IPS-NIHi7 (cell line): ENCODE results near the gene CAPN15.
"Not testable (repeated sequence)": the region's sequence is repeated elsewhere in the genome, so short reads cannot be mapped to it uniquely, and the experiment has no call there.

ENCODE experiments used
- DNase-seq: peaks from one replicate; pipeline ENCODE4 v3.0.0; 2012; ENCODE audit warnings: mixed read lengths; ENCODE audit errors: extremely low spot score

The CAPN15 gene

DNA sequence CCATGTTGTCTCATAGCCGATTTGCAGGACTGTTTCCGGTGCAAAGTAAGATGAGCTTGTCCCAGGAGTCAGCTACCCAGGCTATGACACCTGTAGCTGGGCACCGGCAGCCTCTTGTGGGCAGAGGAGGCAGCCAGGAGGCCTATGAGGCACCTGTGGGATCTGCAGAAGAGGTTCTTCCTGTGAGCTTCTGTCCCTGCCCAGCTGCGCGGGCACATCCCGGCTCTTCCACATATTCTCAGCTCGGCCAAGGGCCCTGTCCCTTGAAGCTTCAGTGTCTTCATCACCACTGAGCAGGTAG is 21.3 kb upstream of the CAPN15 start:
- no peak for DNase-seq

DNA sequence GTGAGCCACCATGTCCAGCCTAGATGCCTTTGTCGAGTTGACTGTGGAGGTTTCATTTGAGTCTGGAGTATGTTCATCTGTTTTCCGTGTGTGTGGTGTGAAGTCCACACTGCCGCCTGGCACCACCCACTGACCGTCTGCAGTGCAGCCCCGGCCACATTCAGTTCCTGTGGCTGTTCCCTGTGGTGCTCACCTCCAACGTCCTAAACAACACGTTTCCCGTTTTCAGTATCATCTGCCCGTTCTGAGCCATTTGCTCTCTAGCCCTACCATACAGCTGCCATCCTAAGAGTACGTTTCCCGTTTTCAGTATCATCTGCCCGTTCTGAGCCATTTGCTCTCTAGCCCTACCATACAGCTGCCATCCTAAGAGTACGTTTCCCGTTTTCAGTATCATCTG is 20.0 kb upstream of the CAPN15 start:
- DNase-seq, result not testable (repeated sequence)

DNA sequence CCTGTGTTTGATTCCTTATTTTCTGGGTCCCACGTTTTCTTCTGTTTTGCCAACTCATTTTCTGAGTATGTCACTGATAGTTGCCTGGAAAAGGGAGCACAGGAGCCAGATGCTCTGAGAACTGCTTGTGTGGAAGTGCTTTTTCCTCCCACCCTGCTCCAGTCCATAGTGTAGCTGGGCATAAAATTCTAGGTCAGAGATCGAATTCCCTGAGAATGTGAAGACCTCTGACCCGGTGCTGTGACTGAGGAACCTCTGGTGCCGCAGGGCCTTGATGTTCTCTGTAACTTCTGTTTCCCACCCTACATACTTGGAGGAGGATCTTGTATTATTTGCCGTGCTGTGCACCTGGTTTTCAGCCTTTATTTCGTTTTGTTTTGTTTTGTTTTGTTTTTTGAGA is 19.5 kb upstream of the CAPN15 start:
- no peak for DNase-seq

DNA sequence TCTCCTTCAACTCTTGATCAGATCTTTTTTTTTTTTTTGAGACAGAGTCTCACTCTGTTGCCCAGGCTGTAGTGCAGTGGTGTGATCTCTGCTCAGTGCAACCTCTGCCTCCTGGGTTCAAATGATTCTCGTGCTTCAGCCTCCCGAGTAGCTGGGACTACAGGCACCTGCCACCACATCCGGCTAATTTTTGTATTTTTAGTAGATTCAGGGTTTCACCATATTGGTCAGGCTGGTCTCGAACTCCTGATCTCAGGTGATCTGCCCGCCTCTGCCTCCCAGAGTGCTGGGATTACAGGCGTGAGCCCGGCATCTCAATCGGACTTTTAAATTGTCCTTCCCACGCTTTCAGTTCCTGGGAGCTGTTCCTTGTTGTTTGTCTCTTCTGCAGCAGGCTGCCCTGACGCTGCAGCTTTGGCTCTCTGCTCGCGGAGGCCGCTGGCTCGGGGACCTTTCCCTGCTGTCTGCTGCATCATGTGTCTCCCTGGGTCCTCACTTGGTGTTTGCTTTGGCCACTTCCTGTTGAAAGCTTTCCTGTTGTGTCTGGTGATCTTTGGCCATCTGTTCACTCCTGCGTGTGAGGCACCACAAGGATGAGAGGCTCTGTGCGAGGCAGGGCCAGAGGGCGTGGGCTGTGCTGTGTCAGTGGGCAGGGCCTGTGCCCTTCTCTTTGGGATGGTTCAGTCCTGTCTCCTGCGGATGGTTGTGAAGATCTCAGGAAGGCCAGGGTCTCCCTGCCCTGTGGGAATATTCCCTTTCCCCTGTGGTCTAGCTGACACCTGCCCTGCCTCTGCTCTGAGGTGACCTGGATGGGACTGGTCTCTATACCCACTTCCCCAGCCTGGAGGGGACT is 18.4 kb upstream of the CAPN15 start:
- DNase-seq, result no peak

DNA sequence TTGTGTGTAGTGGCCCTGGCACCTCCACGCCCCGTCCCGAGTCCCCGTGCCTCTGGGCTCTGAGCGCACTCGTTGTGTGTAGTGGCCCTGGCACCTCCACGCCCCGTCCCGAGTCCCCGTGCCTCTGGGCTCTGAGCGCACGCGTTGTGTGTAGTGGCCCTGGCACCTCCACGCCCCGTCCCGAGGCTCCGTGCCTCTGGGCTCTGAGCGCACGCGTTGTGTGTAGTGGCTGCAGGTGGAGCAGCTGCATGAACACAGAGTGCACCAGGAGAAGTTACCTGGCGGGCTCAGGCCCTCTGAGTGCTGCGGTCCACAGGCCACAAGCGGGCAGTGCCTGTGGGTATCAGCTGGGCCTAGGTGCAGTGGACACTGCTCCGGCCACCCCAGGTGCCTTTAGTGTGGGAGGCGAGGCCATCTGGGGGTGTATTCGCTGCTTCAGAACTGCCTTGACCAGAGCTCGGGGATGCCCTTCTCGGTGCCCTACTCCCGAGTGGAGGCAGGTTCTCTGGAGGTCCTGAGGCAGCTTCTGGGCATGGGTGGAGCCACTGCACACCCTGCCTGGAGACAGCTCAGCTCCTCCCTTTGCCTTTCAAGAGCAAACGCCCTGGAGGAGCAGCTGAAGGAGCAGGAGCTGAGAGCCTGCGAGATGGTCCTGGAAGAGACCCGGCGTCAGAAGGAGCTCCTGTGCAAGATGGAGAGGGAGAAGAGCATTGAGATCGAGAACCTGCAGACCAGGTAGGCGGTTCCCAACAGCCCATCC is 17.3 kb upstream of the CAPN15 start:
- no peak for DNase-seq

DNA sequence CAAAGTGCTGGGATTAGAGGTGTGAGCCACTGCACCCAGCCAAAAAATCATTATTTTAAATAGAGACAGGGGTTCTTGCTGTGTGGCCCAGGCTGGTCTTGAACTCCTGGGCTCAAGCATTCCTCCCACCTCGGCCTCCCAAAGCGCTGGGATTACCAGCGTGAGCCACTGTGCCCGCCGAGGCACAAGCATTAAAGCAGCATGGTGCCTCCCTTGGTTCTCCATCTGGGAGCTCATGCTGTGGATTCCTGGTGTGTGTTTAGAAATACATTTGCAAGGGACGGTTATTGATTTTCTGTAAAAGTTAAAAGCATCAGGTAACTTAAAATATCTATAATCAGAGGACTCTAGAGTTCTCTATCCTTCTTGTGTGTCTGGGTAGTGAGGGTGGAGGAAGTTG is 14.7 kb upstream of the CAPN15 start:
- no peak for DNase-seq

DNA sequence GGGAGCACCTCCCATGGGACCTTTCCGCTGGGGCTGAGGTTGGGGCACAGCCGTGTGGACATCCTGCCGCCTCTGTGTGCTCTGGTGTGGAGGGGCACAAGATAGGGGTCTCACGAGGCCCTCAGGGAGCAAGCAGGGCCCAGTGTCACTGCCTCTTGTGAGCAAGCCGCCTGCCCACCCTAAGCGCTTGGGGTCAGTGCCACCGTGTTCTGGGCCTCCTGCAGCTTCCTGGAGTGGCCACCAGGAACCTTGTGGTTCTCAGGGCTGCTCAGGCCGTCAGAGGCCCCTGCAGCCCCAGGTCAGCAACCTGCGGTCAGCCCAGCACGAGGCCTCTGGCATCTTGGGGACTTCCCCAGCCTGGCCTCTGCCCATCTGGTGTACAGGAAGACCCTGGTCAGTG is 13.6 kb upstream of the CAPN15 start:
- no peak for DNase-seq

DNA sequence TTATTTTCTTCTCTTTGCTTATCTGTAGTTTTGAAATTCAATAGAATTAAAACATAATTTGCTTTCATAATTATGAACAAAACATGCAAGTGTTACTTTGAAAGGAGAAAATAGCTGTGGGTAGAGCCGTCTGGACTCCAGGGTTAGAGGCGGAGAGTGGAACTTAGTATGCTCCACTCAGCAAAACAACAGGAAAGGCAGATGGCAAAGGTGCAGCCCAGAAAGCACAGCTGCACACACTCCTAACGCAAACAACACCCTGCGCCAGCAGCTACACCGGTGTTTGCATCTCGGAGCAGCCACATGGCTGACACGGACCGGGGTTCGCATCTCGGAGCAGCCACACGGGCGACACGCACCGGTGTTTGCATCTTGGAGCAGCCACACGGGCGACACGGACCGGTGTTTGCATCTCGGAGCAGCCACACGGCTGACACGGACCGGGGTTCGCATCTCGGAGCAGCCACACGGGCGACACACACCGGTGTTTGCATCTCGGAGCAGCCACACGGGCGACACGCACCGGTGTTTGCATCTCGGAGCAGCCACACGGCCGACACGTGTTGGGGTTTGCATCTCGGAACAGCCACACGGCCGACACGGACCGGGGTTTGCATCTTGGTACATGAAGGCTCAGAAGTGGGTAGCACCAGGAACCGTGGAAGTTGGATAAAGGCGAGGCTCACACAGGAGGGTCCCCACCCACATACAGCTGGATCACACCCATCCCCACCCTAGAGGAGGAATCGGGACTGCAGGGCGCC is 12.2 kb upstream of the CAPN15 start:
- DNase-seq, result no peak

DNA sequence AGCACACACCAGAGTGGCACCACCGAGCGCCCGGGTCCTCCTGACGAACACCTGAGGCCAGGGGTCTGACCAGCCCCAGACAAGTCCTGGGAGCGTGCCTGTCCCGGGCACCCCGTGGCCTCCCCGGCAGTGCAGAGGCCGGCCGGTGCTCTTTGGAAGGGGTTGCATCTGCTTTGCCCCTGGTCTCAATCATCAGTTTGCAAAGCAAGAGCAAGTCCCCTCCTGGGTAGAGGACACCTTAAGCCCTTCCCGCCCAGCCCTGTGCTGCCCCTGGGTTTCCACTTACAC is 11.6 kb upstream of the CAPN15 start:
- DNase-seq, result no peak

DNA sequence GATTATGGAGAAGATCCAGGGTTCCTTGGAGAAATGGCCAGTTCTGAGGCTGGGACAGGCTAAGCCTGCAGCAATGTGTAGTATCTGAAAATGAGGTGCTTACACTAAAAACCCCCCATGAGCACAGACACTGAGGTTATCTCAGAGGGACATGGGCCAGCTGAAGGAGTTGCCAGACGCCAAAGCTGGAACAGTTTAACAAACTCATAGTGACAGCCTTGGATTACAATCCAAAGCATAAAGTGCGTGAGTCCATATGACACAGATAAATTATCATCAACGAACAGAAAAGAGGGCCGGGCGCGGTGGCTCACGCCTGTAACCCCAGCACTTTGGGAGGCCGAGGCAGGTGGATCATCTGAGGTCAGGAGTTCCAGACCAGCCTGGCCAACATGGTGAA is 11.2 kb upstream of the CAPN15 start:
- DNase-seq, result no peak

DNA sequence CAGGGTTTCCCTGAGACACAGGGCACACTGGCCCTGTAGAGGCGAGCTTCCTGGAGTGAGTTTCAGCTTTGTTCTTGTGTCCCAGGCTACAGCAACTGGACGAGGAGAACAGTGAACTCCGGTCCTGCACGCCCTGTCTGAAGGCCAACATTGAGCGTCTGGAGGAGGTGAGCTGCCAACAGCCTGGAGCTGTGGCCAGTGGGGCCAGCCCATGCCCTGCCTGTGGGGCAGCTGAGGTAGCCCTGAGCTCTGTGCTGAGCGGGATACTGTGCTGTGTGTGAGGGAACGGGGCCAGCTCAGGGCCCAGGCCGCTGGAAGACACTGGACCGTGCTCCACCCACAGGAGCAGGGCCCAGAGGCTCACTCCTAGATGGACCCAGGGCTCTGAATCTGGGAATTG is 8.7 kb upstream of the CAPN15 start:
- no peak for DNase-seq

DNA sequence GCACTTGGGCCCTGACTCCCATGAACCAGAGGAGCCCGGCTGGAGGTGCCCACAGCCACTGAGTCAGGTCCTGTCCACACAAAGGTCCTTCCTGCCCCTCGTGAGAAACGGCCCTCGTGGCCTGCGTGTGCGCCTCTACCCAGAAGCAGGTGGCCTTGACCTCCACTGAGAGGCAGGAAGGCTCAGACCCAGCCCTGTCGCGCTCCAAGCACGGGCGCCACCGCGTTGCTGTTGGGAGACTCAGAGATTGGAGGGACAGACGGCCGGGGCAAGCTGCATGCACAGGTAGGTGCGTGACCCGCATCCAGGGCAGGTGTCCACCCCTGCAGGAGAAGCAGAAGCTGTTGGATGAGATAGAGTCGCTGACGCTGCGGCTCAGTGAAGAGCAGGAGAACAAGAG is 8.1 kb upstream of the CAPN15 start:
- no peak for DNase-seq

DNA sequence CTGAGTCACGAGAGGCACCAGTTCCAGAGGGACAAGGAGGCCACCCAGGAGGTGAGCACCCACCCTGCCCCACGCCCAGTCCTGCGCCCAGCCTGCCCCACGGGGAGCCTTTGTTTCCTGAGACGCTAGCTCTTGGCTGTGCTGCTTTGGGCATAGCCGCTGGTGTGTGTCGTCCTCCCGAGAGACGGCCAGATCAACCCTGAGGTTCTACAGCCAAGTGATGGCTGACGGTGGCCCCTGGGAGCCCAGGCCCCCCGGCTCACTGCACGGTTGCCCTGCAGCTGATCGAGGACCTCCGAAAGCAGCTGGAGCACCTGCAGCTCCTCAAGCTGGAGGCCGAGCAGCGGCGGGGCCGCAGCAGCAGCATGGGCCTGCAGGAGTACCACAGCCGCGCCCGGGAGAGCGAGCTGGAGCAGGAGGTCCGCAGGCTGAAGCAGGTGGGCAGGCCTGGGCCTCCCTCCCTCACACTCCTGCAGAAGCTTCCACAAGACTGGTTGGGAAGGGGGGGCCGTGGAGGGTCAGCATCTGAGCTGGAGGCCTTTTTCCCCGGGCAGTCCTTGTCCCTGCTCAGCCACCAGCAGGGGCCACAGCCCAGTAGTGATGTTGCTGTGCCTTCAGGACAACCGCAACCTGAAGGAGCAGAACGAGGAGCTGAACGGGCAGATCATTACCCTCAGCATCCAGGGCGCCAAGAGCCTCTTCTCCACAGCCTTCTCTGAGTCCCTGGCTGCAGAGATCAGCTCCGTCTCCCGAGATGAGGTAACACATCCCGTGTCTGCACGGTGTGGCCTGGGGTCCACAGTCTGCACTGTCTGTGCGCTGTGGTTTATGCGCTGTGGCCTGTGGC is 7.4 kb upstream of the CAPN15 start:
- no peak for DNase-seq

DNA sequence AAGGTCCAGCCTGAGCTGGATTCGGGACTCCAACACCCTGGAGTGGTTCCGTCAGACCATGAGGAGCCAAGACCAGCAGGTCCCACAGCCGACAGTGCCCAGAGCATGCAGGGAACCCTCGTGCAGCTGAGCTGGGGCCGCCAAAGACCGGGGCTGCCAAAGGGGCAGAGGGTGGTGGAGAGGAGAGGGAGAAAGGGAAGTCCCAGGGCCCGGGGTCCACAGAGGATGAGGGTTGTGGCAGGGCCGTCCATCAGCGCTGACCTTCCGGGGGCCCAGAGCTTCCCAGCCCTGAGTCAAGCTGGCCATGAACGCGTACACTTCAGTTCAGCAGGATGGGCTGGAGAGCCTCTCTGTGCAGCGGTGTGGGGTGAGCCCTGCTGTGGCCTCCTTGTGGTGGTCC is 6.7 kb upstream of the CAPN15 start:
- DNase-seq, result no peak

DNA sequence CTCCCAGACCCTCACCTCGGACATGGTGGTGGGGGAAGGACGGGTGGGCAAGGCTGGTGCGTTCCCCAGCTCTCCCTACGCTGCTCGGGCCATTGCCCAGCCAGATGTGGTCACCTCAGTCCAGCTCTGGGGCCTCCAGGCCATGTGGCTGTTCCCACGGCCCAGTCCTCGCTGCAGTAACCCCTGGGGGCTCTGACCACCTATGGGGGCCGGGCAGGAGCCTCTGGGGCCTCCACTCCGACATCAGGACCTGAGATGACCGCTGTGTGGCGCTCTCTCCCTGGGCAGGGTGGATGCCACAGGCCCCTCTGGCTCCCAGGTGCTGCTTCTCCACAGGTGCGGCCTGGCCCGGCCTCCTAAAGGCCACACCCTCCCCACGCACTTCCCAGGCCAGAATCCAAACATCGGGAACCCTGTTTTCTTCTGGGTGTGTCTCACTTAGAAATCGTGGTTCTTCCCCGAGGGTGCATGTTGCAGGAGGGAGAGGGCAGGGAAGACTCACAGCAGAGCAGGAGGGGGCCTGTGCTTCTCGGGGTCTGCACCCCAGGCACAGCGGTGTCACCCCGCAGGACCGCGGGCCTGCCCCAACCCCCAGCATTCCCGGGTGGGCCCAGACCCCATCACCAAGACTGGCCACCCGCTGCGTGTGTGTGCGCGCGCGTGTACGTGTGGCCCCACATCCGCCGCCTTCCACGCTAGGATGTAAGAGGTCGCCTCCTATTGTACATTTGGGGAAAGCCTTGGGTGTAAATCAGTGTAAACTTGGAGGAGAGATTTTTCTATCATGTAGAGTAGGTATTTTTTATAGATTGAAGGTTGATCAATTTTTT is 5.9 kb upstream of the CAPN15 start:
- DNase-seq, result peak; percentile 86

DNA sequence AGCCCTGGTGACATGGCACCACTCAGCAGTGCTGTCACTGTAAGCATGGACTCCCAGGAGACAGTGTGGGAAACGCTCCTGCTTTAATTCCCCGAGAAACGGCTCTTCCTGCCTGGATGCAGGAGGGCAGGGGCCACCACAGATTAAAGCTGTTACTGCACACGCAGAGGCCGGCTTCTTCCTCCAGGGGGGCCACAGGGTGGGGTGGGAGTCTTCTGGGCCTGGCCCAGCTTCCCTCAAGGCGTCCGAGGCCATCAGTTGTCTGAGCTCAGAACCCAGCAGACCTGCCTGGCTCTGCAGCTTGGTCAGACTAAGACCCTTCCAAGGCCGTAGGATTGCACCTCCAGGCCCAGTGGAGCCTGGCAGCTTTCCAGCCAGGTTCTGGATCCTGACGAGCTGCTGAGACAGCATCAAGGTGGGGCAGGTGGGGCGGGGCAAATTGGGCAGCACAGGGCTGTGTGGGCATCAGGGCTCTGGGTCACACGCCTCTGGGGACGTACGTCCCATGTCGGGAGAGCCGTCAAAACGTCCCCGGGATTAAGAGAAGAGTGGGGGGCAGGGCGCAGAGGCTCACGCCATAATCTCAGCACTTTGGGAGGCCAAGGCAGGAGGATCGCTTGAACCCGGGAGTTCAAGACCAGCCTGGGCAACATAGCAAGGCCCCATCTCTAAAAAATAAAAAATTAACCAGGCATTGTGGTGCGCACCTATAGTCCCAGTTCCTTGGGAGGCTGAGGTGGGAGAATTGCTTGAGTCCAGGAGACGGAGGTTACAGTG is 5.0 kb upstream of the CAPN15 start:
- DNase-seq, result no peak

DNA sequence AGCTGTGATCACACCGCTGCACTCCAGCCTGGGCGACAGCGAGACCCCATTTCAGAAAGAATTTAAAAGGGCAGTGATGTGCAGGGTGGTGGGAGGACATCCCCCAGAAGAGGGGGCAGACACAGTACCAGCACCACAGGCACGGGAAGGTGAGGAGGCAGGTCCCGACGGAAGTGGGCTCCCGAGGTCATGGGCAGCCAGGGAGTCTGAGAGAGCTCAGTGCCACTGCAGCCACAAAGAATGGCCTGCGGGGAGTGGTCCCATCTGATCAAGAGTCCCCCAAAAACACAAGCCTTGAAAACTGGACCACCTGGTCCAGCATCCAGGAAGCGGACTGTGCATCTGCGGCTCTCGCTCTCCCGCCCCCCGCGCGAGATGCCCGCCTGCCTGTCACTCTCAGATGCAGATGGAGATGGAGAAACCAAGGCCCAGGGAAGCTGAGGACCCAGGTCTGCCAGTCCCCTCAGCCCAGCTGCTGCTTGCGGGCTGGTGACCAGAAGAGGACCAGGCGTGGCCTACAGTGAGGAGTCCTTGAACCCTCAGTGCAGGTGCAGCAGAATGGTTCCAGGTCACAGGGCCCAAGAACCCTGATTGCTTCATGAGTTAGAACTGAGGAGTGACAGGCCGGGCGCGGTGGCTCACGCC is 4.3 kb upstream of the CAPN15 start:
- no peak for DNase-seq

DNA sequence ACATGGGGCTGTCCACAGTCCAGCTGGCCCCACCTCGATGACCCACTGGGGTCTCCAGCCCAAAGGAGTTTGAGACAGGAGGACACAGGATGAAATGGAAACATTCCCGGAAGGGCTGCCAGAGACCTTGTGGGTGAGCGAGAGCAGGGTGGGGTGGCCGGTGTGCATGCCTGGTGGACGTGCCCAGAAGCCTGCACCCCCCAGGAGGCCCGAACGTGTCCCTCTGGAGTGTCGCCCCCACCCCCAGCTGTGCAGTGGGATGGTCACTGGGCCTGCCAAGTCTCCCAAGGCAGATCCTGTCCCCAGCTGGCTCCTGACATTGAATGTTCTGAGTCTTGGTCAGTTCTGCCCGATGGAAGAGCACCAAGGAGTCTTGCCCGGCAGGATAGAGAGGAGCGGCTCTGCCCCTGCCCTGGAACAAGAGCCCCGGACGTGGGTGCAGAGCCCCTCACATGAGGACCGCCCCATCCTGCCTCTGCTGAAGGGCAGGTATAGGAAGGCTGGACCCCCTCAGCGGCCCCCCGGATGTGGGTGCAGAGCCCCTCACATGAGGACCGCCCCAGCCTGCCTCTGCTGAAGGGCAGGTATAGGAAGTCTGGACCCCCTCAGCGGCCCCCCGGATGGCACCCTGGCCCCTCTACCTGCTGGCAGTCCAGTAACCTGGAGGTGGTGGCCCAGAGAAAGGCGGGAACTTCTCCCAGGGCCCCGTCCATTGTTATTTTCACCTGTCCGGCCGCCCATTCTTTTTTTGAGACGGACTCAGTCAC is 3.1 kb upstream of the CAPN15 start:
- DNase-seq, result no peak

DNA sequence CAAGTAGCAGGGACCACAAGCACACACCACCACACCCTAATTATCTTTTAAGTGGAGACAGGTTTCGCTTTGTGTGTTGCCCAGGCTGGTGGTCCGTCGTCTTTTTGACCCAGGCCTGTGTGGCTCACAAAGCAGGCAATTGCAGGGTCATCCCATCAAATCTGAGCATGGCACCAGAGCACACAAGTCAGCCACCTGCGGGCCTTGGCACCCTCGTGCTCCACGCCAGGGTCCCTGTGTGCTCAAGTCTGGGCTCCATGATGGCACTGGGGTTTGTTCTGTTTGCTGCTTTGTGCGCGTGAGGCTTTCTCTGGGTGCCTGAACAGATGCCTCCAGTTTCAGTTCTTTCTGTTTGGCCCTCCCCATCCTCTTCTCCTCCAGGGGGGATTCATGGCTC is 2.4 kb upstream of the CAPN15 start:
- DNase-seq, result no peak
